Measurements from ENCODE around the gene MYOZ3.

The MYOZ3 gene

GRCh38 chr5:150623152-150623877 lies 37.7 kb upstream of the MYOZ3 start:
- H3K9me3 Mint-ChIP-seq: no peaks in the 10 kb centered on the region
- peaks cover 25% of the 10 kb centered on the region for H3K27me3 Mint-ChIP-seq
- H3K4me3 Mint-ChIP-seq: peak overlapping the region; percentile 76
- peaks cover 30% of the 10 kb centered on the region for H3K4me1 Mint-ChIP-seq (ENCODE audit: low read depth)
- H3K36me3 Mint-ChIP-seq (ENCODE audit: low read depth): no peaks in the 10 kb centered on the region
- H3K27ac Mint-ChIP-seq: no peak overlapping the region

GRCh38 chr5:150623878-150624216 lies 37.2 kb upstream of the MYOZ3 start:
- Mint-ChIP-seq H3K9me3 (no peaks in the 10 kb centered on the region), H3K27ac (peak overlapping the region; percentile 18), H3K27me3 (peaks cover 25% of the 10 kb centered on the region), H3K4me3 (peak overlapping the region; percentile 76), H3K4me1 (ENCODE audit: low read depth) (peaks cover 30% of the 10 kb centered on the region), H3K36me3 (ENCODE audit: low read depth) (no peaks in the 10 kb centered on the region)

GRCh38 chr5:150624334-150625163 lies 36.5 kb upstream of the MYOZ3 start:
- Mint-ChIP-seq H3K27ac (peak overlapping the region; percentile 62), H3K36me3 (ENCODE audit: low read depth) (no peaks in the 10 kb centered on the region), H3K9me3 (no peaks in the 10 kb centered on the region), H3K27me3 (peaks cover 25% of the 10 kb centered on the region), H3K4me1 (ENCODE audit: low read depth) (peaks cover 30% of the 10 kb centered on the region), H3K4me3 (peak overlapping the region; percentile 76)

GRCh38 chr5:150625164-150625535 lies 35.9 kb upstream of the MYOZ3 start:
- peaks cover 30% of the 10 kb centered on the region for H3K4me1 Mint-ChIP-seq (ENCODE audit: low read depth)
- H3K27me3 Mint-ChIP-seq: peaks cover 25% of the 10 kb centered on the region
- no peak overlapping the region for H3K27ac Mint-ChIP-seq
- no peaks in the 10 kb centered on the region for H3K9me3 Mint-ChIP-seq
- no peak overlapping the region for H3K4me3 Mint-ChIP-seq
- no peaks in the 10 kb centered on the region for H3K36me3 Mint-ChIP-seq (ENCODE audit: low read depth)

- Mint-ChIP-seq H3K9me3 (no peaks in the 10 kb centered on the region), H3K4me3 (peak overlapping the region; percentile 66), H3K27me3 (peaks cover 25% of the 10 kb centered on the region), H3K4me1 (ENCODE audit: low read depth) (peaks cover 30% of the 10 kb centered on the region), H3K36me3 (ENCODE audit: low read depth) (no peaks in the 10 kb centered on the region), H3K27ac (no peak overlapping the region)
Observed at GRCh38 chr5:150625831-150626746, 35.0 kb upstream of the MYOZ3 start.

- H3K4me3 Mint-ChIP-seq: no peak overlapping the region
- H3K4me1 Mint-ChIP-seq (ENCODE audit: low read depth): peaks cover 30% of the 10 kb centered on the region
- H3K36me3 Mint-ChIP-seq (ENCODE audit: low read depth): no peaks in the 10 kb centered on the region
- H3K27ac Mint-ChIP-seq: no peak overlapping the region
- peaks cover 25% of the 10 kb centered on the region for H3K27me3 Mint-ChIP-seq
- no peaks in the 10 kb centered on the region for H3K9me3 Mint-ChIP-seq
Observed at GRCh38 chr5:150626853-150627276, 34.2 kb upstream of the MYOZ3 start.

GRCh38 chr5:150627731-150628545 lies 33.1 kb upstream of the MYOZ3 start:
- Mint-ChIP-seq H3K36me3 (ENCODE audit: low read depth) (no peaks in the 10 kb centered on the region), H3K27ac (no peak overlapping the region), H3K4me1 (ENCODE audit: low read depth) (peaks cover 26% of the 10 kb centered on the region), H3K4me3 (no peak overlapping the region), H3K9me3 (no peaks in the 10 kb centered on the region), H3K27me3 (peaks cover 22% of the 10 kb centered on the region)

GRCh38 chr5:150628936-150629485 lies 32.0 kb upstream of the MYOZ3 start:
- Mint-ChIP-seq H3K36me3 (ENCODE audit: low read depth) (no peaks in the 10 kb centered on the region), H3K27me3 (peaks cover 13% of the 10 kb centered on the region), H3K9me3 (no peaks in the 10 kb centered on the region), H3K4me1 (ENCODE audit: low read depth) (peaks cover 15% of the 10 kb centered on the region), H3K27ac (no peak overlapping the region), H3K4me3 (no peak overlapping the region)

- Mint-ChIP-seq H3K9me3 (no peaks in the 10 kb centered on the region), H3K27ac (no peak overlapping the region), H3K36me3 (ENCODE audit: low read depth) (no peaks in the 10 kb centered on the region), H3K4me3 (no peak overlapping the region), H3K4me1 (ENCODE audit: low read depth) (peaks cover 10% of the 10 kb centered on the region), H3K27me3 (peaks cover 8% of the 10 kb centered on the region)
Observed at GRCh38 chr5:150630016-150630415, 31.0 kb upstream of the MYOZ3 start.

GRCh38 chr5:150630461-150631325 lies 30.4 kb upstream of the MYOZ3 start:
- H3K4me3 Mint-ChIP-seq: no peak overlapping the region

GRCh38 chr5:150631326-150631701 lies 29.7 kb upstream of the MYOZ3 start:
- H3K27ac Mint-ChIP-seq: no peak overlapping the region
- H3K27me3 Mint-ChIP-seq: peaks cover 6% of the 10 kb centered on the region
- H3K4me3 Mint-ChIP-seq: no peak overlapping the region
- H3K4me1 Mint-ChIP-seq (ENCODE audit: low read depth): peaks cover 2% of the 10 kb centered on the region
- H3K9me3 Mint-ChIP-seq: no peaks in the 10 kb centered on the region
- H3K36me3 Mint-ChIP-seq (ENCODE audit: low read depth): no peaks in the 10 kb centered on the region

More at GRCh38 chr5:150630461-150631325, 30.4 kb upstream of the MYOZ3 start:
- Mint-ChIP-seq H3K36me3 (ENCODE audit: low read depth) (no peaks in the 10 kb centered on the region), H3K9me3 (no peaks in the 10 kb centered on the region), H3K27ac (no peak overlapping the region), H3K27me3 (peaks cover 8% of the 10 kb centered on the region), H3K4me1 (ENCODE audit: low read depth) (peaks cover 8% of the 10 kb centered on the region)

- Mint-ChIP-seq H3K4me1 (ENCODE audit: low read depth) (no peaks in the 10 kb centered on the region), H3K27me3 (peaks cover 5% of the 10 kb centered on the region), H3K4me3 (no peak overlapping the region), H3K27ac (no peak overlapping the region), H3K9me3 (no peaks in the 10 kb centered on the region), H3K36me3 (ENCODE audit: low read depth) (no peaks in the 10 kb centered on the region)
Observed at GRCh38 chr5:150632305-150633160, 28.5 kb upstream of the MYOZ3 start.
